Mesodermal cell (in vitro differentiated cells): Measurements from ENCODE around the gene EIF2D.
"Not testable (repeated sequence)": the region's sequence is repeated elsewhere in the genome, so short reads cannot be mapped to it uniquely, and the experiment has no call there.

Experiments used
- H3K27ac ChIP-seq: 2 replicates; pipeline ENCODE4 v1.7.0; 2013; ENCODE audit warnings: mild to moderate bottlenecking, low read depth, low read length, moderate library complexity; ENCODE audit not compliant: severe bottlenecking
- H3K36me3 ChIP-seq: 2 replicates; pipeline ENCODE4 v1.7.1; 2013; ENCODE audit warnings: mild to moderate bottlenecking, low read length, moderate library complexity; ENCODE audit not compliant: control insufficient read depth, insufficient read depth
- H3K4me1 ChIP-seq: one replicate; pipeline ENCODE4 v1.7.1; 2013; ENCODE audit warnings: mild to moderate bottlenecking, low read length; ENCODE audit not compliant: insufficient read depth, control insufficient read depth, poor library complexity, severe bottlenecking
- H3K4me3 ChIP-seq: 2 replicates; pipeline ENCODE4 v1.7.0; 2013; ENCODE audit warnings: low read length, control low read depth, mild to moderate bottlenecking; ENCODE audit not compliant: insufficient read depth, poor library complexity, severe bottlenecking; ENCODE audit errors: extremely low read depth
- H3K9me3 ChIP-seq: 2 replicates; pipeline ENCODE4 v1.7.1; 2013; ENCODE audit warnings: mild to moderate bottlenecking, low read length, moderate library complexity; ENCODE audit not compliant: control insufficient read depth
- WGBS, 2 experiments: methylation state at CpG; one replicate each; pipeline ENCODE4 v1.1.5; 2013; ENCODE audit warnings: missing lambda C conversion rate in 2 of 2; ENCODE audit not compliant: insufficient coverage in 2 of 2; 5-methylcytosine and 5-hydroxymethylcytosine counted together

EIF2D gene

GRCh38 chr1:206651958-206652890 is 40.0 kb upstream of the EIF2D start:
- Histone ChIP-seq H3K4me1 (peaks cover 14% of the 10 kb centered on the region), H3K4me3 (no peak overlapping the region), H3K36me3 (peaks cover 36% of the 10 kb centered on the region), H3K27ac (no peak overlapping the region), H3K9me3 (no peaks in the 10 kb centered on the region)
- WGBS, 2 experiments, result 86 to 93% methylated on average over 4 of the region's 5 CpGs

GRCh38 chr1:206651014-206651413 is 38.7 kb upstream of the EIF2D start:
- 80 to 100% methylated on average over 2 to 3 of the region's 3 CpGs for WGBS, 2 experiments
- H3K36me3 ChIP-seq, result peaks cover 42% of the 10 kb centered on the region
- H3K4me1 ChIP-seq, result peaks cover 14% of the 10 kb centered on the region
- no peak overlapping the region for H3K27ac ChIP-seq
- H3K4me3 ChIP-seq, result no peak overlapping the region
- no peaks in the 10 kb centered on the region for H3K9me3 ChIP-seq

GRCh38 chr1:206649261-206649921 is 37.1 kb upstream of the EIF2D start:
- H3K4me3 ChIP-seq, result no peak overlapping the region
- 92 to 100% methylated on average over 1 to 2 of the region's 5 CpGs for WGBS, 2 experiments
- no peaks in the 10 kb centered on the region for H3K9me3 ChIP-seq
- H3K36me3 ChIP-seq, result peaks cover 37% of the 10 kb centered on the region
- peak overlapping the region; percentile 8 for H3K27ac ChIP-seq
- H3K4me1 ChIP-seq, result peaks cover 5% of the 10 kb centered on the region

DNA sequence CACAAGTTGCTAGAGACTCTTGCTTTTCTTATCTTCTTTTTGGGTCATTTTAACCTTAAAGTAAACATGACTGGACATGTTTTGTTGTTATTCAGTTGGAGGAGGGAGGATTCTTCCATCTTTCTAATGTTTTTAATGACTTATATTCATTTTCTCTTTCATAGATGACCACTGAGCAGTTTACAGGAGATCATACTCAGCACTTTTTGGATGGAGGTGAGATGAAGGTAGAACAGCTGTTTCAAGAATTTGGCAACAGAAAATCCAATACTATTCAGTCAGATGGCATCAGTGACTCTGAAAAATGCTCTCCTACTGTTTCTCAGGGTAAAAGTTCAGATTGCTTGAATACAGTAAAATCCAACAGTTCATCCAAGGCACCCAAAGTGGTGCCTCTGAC is 35.0 kb upstream of the EIF2D start:
- Histone ChIP-seq H3K4me1 (peaks cover 5% of the 10 kb centered on the region), H3K9me3 (no peaks in the 10 kb centered on the region), H3K4me3 (no peak overlapping the region), H3K27ac (no peak overlapping the region), H3K36me3 (peaks cover 43% of the 10 kb centered on the region)

- H3K36me3 ChIP-seq, result peaks cover 36% of the 10 kb centered on the region
- no peaks in the 10 kb centered on the region for H3K9me3 ChIP-seq
- no peak overlapping the region for H3K4me3 ChIP-seq
- H3K4me1 ChIP-seq, result peaks cover 5% of the 10 kb centered on the region
- 83 to 100% methylated on average over 1 of the region's 1 CpG for WGBS, 2 experiments
- H3K27ac ChIP-seq, result no peak overlapping the region
Measured at GRCh38 chr1:206646504-206646903, 34.2 kb upstream of the EIF2D start.

GRCh38 chr1:206643118-206643698 is 30.9 kb upstream of the EIF2D start:
- 79 to 98% methylated on average over 3 of the region's 3 CpGs for WGBS, 2 experiments
- Histone ChIP-seq H3K4me1 (no peaks in the 10 kb centered on the region), H3K36me3 (peaks cover 49% of the 10 kb centered on the region), H3K4me3 (no peak overlapping the region), H3K9me3 (no peaks in the 10 kb centered on the region), H3K27ac (no peak overlapping the region)

DNA sequence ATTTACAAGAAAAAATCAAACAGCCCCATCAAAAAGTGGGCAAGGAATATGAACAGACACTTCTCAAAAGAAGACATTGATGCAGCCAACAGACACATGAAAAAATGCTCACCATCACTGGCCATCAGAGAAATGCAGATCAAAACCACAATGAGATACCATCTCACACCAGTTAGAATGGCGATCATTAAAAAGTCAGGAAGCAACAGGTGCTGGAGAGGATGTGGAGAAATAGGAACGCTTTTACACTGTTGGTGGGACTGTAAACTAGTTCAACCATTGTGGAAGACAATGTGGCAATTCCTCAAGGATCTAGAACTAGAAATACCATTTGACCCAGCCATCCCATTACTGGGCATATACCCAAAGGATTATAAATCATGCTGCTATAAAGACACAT is 29.8 kb upstream of the EIF2D start:
- not testable (repeated sequence) for H3K4me3 ChIP-seq, H3K4me1 ChIP-seq, H3K27ac ChIP-seq, H3K9me3 ChIP-seq
- no CpG with 5 or more reads among the region's 2 CpGs for WGBS, 2 experiments
- H3K36me3 ChIP-seq, result peaks cover 41% of the 10 kb centered on the region

GRCh38 chr1:206637605-206638004 is 25.3 kb upstream of the EIF2D start:
- Histone ChIP-seq H3K4me3 (no peak overlapping the region), H3K9me3 (no peaks in the 10 kb centered on the region), H3K4me1 (peaks cover 7% of the 10 kb centered on the region), H3K36me3 (peaks cover 26% of the 10 kb centered on the region), H3K27ac (no peak overlapping the region)

GRCh38 chr1:206636671-206637070 is 24.4 kb upstream of the EIF2D start:
- no CpG with 5 or more reads among the region's 4 CpGs for WGBS, 2 experiments
- Histone ChIP-seq H3K27ac (no peak overlapping the region), H3K36me3 (peaks cover 26% of the 10 kb centered on the region), H3K4me3 (peak overlapping the region; percentile 85), H3K9me3 (no peaks in the 10 kb centered on the region), H3K4me1 (peaks cover 7% of the 10 kb centered on the region)

DNA sequence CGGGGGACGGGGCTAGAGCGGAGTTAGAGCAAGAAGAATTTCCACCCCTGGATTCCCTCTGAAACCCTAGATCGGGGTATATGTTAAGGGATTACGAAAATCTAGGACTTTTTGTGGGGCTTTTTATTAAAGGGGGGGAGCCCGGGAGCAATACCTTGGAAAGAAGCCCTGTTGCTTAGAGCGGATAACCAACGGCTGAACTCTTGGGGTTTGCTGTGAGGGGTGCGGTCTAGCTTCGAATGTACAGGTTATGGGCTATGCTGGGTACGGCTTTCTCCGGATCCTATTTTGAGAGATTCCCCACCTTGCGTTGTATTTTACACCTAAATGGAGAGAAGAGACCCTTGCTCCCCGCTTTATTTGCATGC is 23.7 kb upstream of the EIF2D start:
- WGBS, 2 experiments, result 0 to 1% methylated on average over 4 to 11 of the region's 14 CpGs
- Histone ChIP-seq H3K27ac (peak overlapping the region; percentile 62), H3K9me3 (no peaks in the 10 kb centered on the region), H3K36me3 (peaks cover 26% of the 10 kb centered on the region), H3K4me1 (peaks cover 7% of the 10 kb centered on the region), H3K4me3 (peak overlapping the region; percentile 85)
